HK-2 (cell line): ENCODE measurements around the gene NTNG2.

ENCODE experiments used
- DNase-seq: peaks from one replicate; pipeline ENCODE4 v3.0.0-alpha.2; 2018; ENCODE audit not compliant: unreplicated experiment

Gene NTNG2

GRCh38 chr9:132204883-132205282 is 43.0 kb downstream of the NTNG2 start:
- no peak for DNase-seq

DNA sequence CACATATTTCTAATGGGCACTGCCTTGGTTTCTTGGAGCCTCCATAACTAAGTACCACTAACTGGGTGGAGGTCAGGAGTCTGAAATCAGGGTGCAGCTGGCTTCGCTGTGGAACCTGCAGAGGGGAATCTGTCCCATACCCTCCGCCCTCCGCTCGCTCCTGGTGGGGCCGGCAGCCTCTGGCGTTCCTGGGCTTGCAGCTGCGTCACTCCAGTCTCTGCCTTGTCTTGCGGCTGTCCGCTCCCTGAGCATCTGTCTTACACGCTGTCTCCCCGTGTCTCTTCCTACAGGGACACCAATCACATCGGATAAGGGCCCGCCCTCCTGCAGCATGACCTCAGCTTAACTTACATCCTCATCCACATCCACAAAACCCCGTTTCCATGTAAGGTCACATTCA is 45.4 kb downstream of the NTNG2 start:
- DNase-seq, result no peak

GRCh38 chr9:132207839-132208615 is 46.2 kb downstream of the NTNG2 start:
- no peak for DNase-seq

DNA sequence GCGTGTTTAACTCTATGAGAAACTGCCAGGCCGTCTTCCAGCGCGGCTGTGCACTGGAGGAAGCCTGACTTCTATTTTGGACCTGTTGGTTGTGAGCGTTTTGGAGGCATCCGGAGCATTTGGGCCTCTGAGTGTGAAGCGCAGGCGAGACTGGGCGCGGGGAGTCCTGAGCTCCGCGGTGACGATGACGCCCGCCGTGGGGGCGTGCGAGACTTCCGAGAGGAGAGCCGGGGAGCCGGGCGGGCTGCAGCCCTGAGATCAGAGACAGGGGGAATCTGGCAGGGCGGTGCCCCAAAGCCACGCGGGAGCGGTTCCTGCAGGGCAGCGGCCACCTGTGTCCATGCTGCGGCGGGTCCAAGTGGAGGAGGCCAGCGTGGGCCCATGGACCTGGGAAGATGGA is 47.4 kb downstream of the NTNG2 start:
- no peak for DNase-seq

DNA sequence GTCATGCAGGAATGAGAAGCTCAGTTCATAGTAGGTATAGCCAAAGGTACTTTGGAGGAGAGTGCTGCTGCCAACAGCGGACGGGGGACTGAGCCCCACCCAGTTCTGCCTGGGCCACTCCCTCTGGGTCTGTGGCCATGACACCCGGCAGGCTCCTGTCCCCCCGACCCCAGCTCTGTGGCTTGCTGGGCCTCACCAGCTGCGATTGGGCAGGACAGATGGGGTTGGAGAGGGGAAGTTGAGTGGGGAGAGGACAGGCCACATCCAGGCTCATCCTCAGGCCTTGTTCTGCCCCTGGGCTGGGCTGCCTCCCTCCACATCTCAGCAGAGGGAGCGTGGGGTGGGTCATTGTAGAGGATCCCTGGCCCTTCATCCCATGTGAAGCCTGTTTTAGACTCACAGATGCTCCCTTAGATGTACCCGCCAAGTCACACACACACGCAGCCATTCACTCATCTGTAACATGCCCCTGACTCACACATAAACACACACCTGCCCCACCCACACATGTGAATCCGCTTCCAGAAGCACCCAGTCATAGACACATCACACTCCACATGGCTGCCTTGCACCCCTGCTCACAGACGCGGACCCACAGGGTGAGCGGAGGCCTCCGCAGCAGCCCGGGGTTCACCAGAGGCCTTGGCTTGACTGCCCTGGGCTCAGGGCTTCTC is 48.8 kb downstream of the NTNG2 start:
- no peak for DNase-seq

GRCh38 chr9:132211570-132211969 is 49.7 kb downstream of the NTNG2 start:
- DNase-seq, result no peak

- DNase-seq, result peak; percentile 81
Measured at GRCh38 chr9:132214027-132214622, 52.3 kb downstream of the NTNG2 start.

GRCh38 chr9:132216861-132217619 is 55.2 kb downstream of the NTNG2 start:
- DNase-seq, result no peak

- DNase-seq, result no peak
Measured at GRCh38 chr9:132218208-132218607, 56.4 kb downstream of the NTNG2 start.

GRCh38 chr9:132221941-132222340 is 60.1 kb downstream of the NTNG2 start:
- no peak for DNase-seq

- DNase-seq, result no peak
Measured at GRCh38 chr9:132224645-132225044, 62.8 kb downstream of the NTNG2 start.

DNA sequence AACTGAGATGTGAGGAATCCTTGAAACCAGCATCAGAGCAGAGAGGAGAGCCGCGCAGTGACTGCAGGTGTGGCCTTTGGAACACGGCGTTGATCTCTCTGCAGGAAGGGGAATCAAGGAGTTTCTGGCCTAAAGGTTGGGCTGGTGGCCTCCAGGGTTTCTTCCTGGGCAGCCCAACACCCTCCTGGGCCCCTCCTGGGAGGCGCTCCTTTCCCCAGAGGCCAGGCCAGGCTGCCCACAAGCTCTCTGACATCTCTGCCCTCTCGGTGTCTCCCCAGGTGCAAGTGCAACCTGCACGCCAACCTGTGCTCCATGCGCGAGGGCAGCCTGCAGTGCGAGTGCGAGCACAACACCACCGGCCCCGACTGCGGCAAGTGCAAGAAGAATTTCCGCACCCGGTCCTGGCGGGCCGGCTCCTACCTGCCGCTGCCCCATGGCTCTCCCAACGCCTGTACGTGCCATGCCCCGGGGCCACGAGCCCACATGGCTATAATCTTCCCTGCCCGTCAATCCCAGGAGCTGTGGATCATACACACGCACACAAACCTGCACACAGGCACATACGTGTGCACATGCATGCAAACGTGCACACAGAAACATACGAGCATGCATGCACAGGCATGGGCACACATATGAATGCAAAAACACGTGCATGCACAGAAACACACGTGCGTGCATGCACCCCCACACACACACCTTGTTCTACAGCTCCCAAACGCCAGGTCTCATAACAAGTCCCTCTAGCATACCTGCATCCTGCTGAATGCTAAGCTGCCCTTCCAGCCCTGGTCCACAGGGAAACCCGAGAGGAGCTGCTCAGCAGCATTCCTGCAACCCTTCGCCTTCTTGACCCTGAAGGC is 64.9 kb downstream of the NTNG2 start:
- no peak for DNase-seq

DNA sequence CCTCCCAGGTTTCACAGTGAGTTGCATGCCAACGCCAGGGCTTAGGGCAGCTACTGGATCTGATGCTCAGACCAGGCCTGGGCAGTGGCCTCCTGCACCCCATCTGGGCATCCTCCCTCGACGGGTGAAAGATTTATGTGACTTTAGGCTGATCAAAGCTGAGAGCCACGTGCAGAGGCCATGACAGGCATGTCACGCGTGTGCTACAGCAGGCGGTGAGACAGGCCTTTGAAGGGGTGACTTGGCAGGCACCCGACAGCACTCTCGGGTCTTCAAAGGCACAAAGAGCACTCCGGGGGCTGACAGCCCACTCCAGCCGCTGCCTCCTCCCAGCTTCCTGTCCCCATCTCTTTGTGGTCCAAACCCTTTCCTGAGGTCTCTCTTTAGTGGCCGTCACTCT is 66.2 kb downstream of the NTNG2 start:
- DNase-seq, result no peak

- DNase-seq, result no peak
Measured at GRCh38 chr9:132230605-132231004, 68.7 kb downstream of the NTNG2 start.

DNA sequence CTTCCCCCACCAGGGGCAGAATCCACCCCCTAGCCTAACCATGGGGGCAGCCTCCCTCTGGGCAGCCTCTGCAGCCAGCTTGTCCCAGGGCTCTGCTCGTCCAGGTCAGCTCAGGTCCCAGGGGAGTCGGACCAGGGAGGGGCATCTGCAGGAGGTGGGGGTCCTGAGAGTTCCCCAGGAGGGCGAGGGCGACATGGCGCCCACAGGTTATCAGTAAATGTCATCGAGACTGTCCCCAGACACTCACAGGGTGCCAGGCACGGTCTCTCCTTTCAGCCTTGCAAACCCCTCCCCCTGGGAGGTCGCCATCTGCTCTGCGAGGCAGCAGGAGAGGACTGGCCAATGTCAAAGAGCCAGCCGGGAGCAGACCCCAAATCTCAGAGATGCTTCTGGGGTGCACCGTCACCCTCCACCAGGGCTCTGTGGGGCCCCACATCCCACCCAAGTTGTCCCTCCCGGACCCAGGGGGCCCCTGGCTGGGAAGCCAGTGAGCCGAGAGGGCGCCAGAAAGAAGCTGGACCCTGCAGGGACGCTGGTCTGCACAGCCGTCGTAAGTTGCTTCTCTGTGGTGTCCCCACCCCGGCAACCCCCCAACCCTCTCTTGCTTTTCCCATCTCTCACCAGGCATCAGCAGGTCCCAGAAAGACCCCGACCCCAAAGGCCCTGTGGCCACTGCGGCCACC is 69.3 kb downstream of the NTNG2 start:
- DNase-seq, result no peak

GRCh38 chr9:132232522-132232921 is 70.7 kb downstream of the NTNG2 start:
- no peak for DNase-seq

DNA sequence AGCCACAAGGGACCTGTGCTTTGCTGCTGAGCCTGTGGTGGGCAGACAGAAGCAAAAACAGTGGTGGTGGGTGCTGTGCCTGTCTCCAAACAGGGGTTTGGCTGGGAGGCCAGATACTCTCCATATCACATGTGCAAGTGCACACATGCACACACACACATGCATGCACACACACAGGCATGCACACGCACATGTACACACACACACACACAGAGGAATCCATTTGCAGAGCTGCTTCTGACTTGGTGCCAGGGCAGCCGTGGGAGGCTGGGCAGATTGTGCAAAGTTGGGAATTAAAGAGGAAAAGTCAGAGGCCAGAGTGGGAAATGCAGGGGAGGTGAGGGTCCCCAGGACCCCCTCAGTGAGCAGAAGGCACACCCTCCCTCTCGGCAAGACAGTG is 71.3 kb downstream of the NTNG2 start:
- DNase-seq, result no peak

- no peak for DNase-seq
Measured at GRCh38 chr9:132234535-132234934, 72.7 kb downstream of the NTNG2 start.

GRCh38 chr9:132235125-132235524 is 73.3 kb downstream of the NTNG2 start:
- no peak for DNase-seq

- DNase-seq, result peak; percentile 80
Measured at GRCh38 chr9:132235894-132236661, 74.2 kb downstream of the NTNG2 start.
